ENCODE measurements around the gene SLC44A5.

SLC44A5 gene

DNA sequence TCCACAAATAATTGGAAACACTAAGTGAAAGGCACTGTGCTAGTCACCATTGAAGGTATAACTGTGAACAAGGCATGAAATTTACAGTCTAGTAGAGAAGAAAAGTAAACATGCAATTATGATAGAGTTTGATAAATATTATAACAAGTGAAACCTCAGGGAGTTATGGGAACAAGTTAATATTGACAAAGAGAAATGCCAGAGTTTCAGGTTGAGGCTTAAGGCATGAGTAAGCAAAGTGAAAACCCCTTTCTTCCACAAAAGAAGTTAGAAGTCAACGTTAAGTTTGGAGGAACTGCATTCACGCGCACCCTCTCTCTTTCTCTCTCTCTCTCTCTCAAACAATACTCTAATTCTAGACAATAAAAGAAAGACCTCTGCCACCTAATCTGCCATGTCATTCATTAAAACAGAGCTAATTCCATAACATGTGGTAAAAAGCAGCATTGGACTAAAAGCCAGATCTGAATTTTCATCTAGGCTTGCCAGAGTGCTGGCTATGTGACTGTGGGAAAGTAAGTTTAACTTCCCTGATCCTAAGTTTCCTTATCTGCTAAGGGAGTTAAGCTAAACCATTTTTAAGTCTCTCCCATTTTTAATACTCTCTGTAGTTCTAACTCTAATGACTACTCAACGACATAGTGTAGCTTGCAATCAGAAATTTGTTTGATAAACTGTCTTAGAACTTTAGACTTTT, 22.0 kb downstream of the SLC44A5 start:
- no peak for DNase-seq (ENCODE audit: low spot score)

DNA sequence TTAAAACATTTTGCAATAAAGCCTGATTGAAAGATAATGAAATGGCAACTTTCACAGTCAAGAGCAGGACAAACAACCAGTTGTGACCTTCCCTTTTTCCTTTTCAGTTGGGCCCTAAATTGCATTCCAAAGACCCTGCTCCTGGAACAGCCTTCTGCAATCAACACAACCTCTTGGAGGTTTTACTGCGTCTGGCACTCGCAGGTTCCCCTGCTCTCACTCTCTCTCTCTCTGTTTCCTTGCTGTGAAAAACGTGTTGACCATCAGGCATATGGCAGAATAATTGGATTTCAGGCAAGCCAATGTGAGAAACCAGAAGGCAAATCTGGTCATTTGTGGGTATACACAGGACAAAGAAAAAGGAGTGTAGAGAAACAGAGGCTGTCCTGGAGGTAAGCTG, 23.2 kb downstream of the SLC44A5 start:
- no peak for DNase-seq (ENCODE audit: low spot score)

- DNase-seq (ENCODE audit: low spot score) = no peak
Observed at GRCh38 chr1:75583282-75583681, 27.6 kb downstream of the SLC44A5 start.

GRCh38 chr1:75582725-75583261, 28.1 kb downstream of the SLC44A5 start:
- no peak for DNase-seq (ENCODE audit: low spot score)

DNA sequence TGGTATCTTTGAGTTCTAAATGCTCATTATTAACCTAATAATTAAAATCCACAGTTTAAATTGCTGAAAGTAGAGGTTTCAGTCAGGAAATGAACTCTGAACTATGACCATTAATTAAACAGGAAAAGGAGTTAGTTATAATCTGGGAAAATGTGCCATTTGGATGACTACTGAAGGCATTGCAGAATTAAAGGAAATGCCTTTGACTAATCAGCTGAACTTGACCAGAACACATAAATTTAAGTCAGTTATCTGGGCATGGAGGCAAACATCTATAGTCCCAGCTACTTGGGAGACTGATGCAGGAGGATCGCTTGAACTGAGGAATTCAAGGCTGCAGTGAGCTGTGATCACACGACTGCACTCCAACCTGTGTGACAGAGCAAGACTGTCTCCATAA, 31.9 kb downstream of the SLC44A5 start:
- DNase-seq (ENCODE audit: low spot score) = no peak

GRCh38 chr1:75575837-75576236, 35.1 kb downstream of the SLC44A5 start:
- DNase-seq (ENCODE audit: low spot score) = no peak

DNA sequence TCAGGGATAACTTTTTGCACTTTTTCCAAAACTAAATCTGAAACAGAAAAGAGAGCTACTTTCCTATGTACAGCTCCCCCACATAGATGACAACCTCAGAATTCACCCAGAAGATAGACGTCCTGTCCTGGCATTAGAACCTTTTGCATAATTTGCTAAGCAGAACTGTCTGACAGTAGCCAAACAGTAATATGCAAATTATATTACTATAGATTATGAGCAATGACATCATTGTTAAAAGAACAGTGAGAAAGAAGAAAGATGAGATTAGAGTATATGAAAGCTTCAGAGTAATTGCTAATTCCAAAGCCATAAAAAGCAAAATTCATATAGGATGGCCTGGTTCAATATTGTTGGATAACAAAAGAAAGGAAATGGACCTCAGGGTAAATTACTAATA, 43.7 kb downstream of the SLC44A5 start:
- DNase-seq (ENCODE audit: low spot score) = no peak

DNA sequence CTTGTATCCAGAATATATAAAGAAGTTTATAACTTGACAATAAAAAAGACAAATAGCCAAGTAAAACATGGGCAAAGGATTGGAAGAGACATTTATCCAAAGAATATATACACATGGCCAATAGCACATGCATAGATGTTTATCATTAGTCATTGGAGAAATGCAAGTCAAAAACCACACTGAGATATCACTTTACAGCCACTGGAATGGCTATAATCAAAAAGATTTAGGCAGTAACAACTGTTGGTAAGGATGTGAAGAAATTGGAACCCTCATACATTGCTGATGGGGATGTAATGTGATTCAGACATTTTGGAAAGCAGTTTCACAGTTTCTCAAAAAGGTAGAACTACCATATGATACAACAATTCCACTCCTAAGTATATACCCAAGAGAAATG, 51.1 kb downstream of the SLC44A5 start:
- DNase-seq (ENCODE audit: low spot score) = no peak

DNA sequence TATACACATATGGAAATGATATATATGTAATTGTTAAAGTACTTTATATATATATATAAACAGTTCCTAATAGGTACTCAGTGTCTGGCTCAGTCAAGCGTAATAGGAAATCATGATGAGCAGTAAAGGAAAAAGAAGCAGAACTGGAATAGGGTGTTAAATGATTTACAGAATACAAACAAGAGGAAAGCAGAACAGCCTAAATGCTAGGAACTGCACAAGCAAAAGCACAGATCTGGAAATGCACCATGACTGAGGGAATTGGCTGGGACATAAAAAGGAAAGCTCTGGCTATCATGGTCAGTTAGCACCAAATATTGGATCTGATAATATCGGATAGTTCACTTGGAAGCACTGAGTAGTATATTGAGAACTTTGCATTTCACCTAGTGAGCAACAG, 51.8 kb downstream of the SLC44A5 start:
- no peak for DNase-seq (ENCODE audit: low spot score)

DNA sequence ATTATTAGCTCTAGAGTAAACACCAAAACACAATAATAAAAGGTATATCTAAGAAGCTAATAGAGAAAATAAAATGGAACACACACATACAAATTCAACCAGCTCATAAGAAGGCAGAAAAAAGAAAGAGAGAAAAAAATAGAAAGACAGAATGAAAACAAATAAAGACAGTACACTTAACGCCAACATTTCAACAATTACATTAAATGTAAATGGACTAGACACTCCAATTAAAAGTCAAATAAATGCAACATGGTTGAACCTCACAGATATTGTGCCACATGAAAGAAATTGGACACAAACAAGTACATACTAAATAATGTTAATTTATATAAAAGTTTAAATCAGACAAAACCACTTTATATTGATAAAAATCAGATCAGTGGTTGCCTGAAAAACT, 56.0 kb downstream of the SLC44A5 start:
- no peak for DNase-seq (ENCODE audit: low spot score)

DNA sequence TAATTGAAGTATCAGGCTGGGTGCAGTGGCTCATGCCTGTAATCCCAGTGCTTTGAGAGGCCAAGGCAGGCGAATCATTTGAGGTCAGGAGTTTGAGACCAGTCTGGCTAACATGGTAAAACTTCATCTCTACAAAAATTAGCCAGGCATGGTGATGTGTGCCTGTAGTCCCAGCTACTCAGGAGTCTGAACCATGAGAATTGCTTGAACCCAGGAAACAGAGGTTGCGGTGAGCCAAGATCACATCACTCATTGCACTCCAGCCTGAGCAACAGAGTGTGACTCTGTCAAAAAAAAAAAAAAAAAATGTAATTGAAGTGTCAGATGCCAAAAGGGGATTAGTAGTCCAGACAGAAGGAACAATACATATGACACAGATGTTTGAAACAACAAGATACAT, 56.7 kb downstream of the SLC44A5 start:
- DNase-seq (ENCODE audit: low spot score) = no peak

GRCh38 chr1:75550559-75550958, 60.4 kb downstream of the SLC44A5 start:
- DNase-seq (ENCODE audit: low spot score) = no peak

GRCh38 chr1:75548721-75549480, 62.0 kb downstream of the SLC44A5 start:
- no peak for DNase-seq (ENCODE audit: low spot score)

GRCh38 chr1:75543705-75544104, 67.2 kb downstream of the SLC44A5 start:
- no peak for DNase-seq (ENCODE audit: low spot score)

DNA sequence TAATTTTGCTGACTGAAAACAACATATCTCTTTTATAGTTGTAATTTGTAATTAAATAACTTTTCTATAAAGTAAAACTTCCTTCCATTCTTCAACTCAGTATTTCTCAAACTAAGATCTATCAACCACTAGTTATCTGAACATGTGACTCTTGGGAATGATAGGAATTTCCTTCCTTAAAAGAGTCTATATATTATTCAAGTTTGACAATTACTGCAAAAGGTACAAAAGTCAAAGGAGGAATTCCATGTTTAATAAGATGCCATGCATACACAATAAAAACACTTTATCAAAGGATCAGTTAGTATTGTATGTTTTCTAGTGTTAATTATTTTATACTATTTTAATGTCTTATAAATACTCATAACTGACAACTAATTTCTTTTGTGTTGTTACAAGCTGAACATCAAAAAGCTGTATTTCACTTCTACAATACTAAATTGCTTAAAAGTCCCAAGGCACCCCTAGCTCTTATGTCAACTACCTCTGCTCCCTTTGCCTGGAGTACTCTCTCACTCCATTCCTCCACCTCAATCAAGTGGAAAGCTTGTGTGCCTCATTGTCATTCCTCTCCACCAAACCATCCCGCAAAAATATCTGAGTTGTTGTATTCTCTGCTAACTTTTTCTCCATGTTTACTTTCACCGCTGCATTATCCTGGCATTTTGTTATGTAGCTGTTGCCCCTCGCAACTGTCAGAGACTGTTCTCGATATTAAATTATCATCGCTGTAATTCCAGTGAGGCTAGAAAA, 67.9 kb downstream of the SLC44A5 start:
- no peak for DNase-seq (ENCODE audit: low spot score)

- DNase-seq (ENCODE audit: low spot score) = no peak
Observed at GRCh38 chr1:75539230-75540116, 71.4 kb downstream of the SLC44A5 start.

GRCh38 chr1:75533085-75533484, 77.8 kb downstream of the SLC44A5 start:
- DNase-seq (ENCODE audit: low spot score) = no peak

GRCh38 chr1:75531570-75531969, 79.3 kb downstream of the SLC44A5 start:
- DNase-seq (ENCODE audit: low spot score) = no peak

DNA sequence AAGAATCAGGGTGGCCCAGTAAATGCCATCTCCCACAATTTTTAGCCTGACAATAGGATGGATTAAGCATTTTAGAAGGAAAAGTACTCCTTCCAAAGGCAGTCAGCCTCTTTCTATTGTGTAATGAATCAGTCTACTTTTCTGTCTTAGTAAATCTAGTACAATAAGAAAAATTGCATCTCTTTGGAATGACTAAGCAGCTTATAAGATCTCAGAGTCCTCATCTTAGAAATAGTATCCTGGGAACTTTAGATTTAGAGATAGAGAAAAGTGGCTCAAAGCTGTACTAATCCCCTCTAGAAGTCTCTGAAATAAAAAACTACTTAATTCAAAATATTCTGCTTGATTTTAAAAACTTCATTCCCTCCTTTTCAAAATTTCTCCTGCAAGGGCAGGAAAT, 81.4 kb downstream of the SLC44A5 start:
- no peak for DNase-seq (ENCODE audit: low spot score)

GRCh38 chr1:75528001-75528400, 82.9 kb downstream of the SLC44A5 start:
- DNase-seq (ENCODE audit: low spot score) = no peak

DNA sequence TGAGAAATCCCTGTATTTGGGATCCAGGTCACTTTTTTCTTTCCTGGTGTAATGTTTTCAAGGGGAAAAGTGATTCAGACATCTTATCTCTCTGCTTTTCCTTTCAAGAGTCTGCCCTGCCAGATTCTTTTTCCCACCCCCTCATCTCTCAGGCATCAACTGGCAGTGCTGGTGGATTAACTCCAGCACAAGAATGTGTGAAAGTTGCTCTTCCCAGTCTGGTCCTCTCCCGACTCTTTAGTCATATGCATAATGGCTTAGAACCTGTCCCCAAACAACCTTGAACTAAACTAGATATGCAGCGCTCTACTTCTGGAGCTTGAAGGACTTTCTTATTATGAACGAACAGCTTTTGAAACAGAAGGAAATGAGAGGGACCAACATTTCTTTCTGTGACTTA, 88.5 kb downstream of the SLC44A5 start:
- DNase-seq (ENCODE audit: low spot score) = no peak

DNA sequence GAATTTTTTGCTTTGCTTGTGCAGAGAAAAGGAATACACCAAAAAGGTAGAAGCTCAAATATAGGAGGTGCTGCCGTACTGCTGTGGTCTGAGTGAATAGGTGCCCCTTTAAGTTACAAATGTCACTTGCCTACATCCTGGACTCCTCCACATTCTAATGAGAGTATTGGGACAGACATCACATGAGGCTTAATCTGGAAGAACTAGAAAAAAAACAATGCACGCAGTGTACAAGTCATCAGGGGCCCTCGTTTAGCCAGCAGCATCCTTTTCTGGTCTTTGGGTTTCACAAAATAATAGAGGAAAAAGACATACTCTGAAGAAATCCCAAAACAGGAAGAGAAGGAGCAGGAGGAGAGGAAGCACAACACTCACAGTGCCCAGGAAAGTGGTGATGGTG, 89.3 kb downstream of the SLC44A5 start:
- no peak for DNase-seq (ENCODE audit: low spot score)
